NCI-H524 treated with DMSO at 0.1 percent for 48 hours (cell line): ENCODE results near the gene PRR12.

ENCODE experiments used
- DNase-seq: peaks from one replicate; lab custom pipeline; 2025; lab: John Stamatoyannopoulos, UW

Gene PRR12, protein sequence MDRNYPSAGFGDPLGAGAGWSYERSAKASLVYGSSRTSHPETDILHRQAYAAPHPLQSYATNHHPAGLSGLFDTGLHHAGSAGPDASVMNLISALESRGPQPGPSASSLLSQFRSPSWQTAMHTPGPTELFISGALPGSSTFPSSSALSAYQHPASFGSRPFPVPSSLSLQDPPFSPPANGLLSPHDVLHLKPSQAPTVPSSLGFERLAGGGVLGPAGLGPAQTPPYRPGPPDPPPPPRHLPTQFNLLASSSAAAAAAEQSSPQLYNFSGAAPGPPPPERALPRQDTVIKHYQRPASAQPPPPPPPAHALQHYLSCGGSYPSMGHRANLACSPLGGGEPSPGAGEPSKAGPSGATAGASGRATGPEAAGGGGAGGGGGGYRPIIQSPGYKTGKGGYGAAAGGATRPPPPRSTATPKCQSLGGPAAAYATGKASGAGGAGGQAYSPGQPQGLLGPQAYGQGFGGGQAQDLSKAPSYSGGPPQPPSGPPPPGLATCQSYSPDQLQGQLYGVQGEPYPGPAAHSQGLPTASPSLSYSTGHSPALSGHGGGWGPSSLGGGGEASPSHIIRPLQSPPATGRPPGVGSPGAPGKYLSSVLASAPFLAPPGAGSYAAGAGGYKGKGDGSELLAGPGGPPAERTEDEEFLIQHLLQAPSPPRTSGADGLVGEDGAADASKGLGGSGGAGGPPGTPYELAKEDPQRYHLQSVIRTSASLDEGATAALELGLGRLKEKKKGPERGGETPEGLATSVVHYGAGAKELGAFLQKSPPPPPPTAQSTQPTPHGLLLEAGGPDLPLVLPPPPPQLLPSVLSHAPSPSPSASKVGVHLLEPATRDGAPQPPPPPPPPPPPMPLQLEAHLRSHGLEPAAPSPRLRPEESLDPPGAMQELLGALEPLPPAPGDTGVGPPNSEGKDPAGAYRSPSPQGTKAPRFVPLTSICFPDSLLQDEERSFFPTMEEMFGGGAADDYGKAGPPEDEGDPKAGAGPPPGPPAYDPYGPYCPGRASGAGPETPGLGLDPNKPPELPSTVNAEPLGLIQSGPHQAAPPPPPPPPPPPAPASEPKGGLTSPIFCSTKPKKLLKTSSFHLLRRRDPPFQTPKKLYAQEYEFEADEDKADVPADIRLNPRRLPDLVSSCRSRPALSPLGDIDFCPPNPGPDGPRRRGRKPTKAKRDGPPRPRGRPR (N-terminal part only)

DNA sequence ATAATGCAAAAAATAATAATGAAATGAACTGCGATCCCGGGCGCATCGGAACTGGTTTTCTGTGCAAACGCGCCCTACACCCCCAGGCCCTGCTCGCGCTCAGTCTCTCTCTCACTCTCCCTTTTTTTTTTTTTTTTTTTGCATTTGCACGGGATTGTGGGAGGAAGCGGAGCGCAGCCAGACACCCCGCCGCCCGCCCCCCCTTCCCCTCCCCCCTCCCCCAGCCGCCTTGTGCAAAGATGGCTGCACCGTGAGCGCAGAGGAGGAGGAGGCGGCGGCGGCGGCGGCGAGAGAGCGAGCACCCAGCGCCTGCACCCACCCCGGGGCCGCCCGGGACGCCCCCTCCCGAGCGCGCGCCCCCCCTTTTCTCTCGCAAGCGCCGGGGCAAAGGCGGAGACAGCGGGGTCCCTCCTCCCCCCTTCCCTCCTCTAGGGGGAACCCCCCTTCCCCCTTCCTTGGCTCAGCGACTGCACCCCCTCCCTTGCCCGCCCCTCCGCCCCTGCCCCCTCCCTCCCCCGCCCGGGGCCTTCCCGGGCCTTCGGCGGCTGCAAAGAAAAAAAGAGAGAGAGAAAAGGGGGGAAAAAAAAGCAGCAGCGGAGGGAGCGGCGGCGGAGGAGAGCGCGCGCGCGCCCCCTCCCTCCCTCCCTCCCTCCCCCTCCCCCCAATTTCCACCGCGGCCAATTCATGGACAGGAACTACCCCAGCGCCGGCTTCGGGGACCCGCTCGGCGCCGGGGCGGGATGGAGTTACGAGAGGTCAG, at the start of gene PRR12:
Gene PRR12, plus strand, starts transcription at position 212 of the 760 bp plus-strand sequence. Its CDS starts 473 bp downstream, at position 685.
- peak; percentile 29 for DNase-seq

DNA sequence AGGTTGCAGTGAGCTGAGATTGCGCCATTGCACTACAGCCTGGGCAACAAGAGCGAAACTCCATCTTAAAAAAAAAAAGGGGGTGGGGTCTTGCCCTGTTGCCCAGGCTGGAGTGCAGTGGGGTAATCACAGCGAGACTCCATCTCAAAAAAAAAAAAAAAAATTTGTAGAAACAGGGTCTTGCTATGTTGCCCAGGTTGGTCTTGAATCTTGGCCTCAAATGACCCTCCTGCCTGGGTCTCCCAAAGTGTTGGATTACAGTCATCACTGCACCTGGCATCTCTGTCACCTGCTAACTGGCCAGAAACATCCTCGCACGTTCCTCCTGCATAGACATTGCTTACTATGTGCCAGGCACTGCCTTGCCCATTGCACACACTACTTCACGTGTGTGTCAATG, 49.1 kb upstream of the PRR12 start:
- DNase-seq: no peak

DNA sequence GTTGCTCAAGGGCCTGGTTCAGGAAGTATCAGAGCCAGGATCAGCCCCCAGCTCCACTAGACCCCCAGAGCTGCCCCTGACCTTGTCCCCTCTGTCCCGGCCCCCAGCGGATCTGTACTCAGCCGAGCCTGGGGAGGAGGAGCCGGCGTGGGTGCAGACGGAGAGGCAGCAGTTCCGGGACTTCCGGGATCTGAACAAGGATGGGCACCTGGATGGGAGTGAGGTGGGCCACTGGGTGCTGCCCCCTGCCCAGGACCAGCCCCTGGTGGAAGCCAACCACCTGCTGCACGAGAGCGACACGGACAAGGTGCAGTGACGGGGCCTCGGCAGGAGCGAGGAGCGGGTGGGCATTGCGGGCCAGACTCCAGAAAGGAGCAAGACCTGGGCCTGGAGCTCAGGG, 48.5 kb upstream of the PRR12 start:
- no peak for DNase-seq

DNA sequence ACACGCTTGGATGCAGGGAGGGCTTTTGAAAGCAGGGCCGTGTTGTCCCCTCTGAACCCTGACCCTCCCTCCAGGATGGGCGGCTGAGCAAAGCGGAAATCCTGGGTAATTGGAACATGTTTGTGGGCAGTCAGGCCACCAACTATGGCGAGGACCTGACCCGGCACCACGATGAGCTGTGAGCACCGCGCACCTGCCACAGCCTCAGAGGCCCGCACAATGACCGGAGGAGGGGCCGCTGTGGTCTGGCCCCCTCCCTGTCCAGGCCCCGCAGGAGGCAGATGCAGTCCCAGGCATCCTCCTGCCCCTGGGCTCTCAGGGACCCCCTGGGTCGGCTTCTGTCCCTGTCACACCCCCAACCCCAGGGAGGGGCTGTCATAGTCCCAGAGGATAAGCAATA, 48.0 kb upstream of the PRR12 start:
- no peak for DNase-seq

DNA sequence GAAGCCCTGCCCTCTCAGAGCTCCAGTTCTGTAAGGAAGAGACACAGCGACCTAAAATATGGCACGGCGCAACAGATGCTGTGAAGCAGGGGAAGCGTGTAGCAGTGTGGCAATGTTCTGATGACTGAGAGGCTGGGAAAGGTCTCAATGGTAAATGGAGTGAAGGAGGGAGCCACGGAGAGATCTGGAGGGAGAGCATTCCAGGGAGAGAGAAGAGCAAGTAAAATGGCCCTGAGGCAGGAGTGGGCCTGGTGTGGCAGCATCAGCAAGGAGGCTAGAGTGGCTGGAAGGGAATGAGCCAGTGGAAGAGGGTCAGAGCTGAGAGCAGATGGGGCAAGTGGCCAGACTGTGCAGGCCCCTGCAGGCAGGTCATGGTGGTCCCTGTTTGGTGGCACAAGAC, 46.8 kb upstream of the PRR12 start:
- DNase-seq: no peak

DNA sequence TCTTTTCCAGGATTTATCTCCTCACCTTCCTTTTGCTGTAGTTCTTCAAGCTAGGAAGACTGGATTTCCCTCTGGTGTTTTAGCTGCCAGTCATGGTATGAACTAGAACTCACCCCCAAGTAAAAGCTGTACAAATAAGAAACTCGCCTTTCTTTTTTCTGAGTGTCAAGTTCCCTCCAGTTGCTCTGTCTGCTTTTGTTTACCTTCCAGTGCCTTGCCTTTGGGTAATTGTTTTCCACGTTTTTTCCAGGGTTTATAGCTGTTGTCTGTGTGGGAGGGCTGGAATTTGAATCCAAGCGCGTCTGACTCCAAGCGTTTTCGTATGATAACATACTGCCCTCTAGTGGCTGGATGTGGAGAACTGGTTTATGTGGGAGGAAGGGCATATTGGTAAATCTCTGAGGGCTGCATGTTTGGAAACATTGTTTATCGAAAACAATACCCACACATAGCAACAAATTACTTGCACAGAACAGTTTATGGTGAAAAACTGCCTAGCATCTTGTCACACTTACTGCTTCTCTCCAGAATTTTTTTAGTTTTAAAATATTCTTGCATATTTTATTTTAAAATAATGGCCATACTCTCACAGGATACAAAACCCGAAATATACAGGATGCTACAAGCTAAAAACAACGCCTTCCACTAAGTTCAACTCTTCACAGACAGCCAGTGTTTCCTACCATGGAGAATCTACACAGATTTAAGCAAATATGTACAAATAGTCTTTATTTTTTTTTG, 44.0 kb upstream of the PRR12 start:
- DNase-seq: no peak

DNA sequence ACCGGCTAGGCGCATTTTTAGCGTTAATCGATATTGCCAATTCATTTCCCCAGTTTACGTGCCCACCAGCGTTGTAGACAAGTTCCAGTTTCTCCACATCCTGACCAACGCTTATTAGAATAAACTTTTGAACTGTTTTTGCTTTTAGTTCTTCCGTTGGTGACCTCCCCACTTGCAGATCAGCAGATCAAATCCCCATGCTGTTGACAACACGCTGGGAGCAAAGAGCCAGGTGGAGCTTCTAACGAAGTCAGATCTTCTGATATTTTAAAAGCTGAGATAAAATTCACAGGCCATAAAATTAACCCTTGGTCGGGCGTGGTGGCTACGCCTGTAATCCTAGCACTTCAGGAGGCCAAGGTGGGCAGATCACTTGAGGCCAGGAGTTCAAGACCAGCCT, 41.9 kb upstream of the PRR12 start:
- DNase-seq: no peak

DNA sequence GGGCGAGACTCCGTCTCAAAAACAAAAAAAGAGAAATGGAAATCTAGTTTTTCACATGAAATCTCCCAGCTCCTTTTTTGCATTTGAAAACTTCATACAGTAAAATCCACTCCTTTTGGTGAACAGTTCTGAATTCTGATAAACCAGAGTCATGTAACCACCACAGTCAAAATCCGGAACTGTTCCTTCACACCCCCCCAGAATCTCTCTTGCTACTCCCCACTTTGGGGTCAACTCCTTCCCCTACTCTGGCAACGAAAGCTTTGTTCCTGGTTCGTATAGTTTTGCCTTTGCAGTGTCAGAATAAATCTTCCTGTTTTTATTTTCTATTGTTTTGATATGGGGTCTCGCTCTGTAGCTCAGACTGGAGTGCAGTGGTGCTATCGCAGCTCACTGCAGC, 39.5 kb upstream of the PRR12 start:
- DNase-seq: no peak

DNA sequence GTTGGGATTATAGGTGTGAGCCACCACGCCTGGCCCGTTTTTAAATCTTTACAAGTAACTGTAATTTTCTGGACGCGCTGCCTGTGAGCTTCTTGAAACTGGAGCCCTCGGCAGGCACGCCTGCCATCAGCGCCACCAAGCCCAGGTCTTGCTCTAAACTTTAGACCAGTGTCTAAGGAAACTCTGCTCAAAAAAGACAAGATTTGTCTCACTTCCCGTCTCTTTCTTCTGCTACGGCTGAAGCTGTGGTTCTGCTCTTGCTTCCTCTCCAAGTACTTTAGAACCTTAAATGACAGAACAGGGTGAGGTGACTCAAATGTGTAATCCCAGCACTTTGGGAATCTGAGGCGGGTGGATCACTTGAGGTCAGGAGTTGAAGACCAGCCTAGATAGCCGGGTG, 38.2 kb upstream of the PRR12 start:
- DNase-seq: no peak

DNA sequence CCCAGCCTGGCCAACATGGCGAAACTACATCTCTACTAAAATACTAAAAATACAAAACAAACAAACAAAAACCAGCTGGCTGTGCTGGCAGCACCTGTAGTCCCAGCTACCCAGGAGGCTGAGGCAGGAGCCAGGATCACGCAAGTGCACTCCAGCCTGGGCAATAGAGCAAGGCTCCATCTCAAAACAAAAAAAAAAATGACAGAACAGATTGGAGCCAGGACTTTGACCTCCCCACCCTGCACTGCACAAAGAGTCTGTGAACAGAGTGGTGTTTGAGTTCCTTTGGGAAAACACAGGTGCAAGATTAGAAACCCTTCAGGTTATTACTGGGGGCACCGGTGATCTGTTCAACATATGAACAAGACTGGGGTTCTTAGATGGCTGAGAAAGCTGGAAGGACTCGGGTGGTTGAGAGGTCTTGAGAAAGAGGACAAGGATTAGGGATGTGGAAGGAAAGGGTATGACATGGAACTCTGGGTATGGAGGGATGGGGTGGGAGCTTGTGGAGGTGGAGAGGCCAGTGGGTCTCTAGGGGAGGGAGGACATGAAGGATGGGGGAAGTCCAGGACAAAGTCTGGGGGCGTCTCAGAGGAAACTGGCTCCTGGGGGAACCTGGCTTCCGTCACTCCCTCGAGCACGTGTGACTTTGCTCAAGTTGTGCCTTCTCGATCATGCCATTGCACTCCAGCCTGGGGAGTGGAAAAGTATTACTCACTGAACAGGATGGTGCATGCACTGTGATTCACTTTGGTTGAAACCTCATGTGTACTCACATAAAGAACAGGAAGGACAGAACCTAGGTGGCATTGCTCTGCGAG, 37.3 kb upstream of the PRR12 start:
- DNase-seq: no peak

DNA sequence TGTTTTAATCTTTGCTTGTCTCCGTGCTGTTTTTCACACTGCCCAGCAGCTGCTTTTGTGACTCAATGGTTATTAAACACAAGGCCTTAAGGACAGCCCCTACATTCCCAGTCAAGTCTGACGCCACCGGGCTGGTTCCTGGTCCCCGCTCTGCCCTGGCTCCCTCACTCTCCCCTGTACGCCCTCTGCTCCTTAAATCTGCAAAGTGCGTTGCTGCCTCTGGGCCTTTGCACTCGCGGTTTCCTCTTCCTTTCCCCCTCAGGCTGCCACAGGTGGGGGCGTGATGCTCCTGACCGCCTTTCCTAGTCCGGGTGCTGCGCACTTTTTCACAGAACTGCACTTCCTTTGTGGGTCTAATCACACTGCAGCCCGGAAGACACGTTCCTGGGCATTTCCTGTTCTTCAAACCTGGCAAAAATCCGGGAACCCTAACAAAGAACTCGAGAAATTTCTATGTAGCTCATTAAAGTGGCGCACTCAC, 36.2 kb upstream of the PRR12 start:
- DNase-seq: no peak

DNA sequence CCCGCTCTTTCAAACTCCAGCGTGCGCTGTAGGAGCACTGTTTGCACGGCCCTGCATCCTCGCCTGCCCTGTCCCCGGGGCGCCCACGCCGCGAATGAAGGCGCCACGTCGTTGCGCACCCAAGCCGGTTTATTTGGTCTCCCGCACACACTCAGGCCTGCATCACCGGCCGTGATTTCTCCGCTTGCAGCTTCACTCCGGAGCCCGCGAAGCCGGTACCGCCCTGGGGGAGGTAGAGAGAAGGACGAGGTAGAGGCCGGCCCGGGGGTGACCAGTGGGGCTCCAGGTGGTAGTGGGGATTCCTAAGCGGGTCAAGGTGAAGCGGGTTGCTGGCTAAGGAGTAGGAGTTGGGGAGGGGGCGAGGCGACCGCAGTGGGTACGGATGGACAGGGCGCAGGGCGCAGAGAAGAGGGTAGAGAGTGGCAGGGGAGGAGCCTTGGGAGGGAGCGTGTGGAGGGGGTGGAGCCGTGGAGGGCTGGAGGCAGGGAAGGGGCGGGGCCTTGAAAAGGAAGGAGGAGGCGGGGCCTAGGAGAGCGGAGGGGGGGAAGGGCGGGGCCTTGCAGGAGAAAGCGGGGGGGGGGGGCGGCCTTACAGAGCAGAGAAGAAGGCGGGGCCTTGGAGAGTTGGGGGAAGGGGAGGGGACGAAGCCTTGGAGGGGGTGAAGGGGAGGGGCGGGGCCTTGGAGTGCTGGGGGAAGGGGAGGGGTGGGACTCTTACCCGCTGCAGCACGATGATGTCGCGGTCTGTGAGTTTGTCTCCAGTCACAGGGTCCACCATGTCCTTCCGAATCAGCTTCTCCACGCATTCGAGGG, 35.2 kb upstream of the PRR12 start:
- no peak for DNase-seq

DNA sequence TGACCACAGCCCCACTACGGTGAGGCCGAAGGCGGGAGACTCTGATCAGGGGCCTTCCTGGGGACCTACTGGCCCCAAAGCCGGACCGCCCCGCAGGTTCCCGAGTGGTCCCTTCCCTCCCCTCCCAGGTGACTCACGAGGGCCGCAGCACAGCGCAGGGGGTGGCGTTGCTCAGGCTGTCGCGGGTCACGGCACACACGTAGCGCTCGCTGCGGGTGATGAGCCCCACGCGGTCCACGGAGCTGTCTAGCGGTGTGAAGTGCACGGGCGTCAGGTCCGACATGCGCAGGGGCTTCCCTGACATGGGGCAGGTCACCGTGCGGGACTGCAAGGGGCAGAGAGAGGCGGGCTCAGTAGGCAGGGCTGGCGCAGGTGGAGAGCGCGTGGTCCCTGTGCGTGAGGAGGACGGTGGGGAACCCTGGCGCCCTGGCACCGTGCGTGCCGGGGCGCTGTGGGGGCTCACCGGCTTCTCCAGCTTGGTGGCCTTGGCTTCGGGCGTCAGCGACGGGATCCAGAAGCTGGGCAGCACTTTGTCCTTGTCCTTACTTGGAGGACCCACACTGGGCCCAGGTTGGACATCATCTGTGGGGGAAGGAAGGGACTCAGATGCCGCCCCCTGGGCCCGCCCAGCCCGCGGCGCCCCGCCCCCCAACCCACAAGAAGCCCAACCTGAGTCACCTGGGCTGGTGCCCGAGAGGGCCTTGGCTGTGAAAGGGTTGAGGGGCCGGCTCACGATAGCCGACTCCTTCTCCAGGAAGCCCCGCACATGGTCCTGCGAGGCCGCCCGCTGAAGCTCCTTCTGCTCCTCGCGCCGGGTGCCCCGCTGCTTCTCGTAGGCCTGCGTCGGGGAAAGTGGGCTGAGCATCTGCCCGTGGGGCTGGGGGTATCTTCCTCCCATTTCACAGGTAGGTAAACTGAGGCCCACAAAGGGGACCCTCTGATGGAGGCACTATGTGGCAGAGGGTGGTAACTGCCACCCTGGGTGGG, 34.3 kb upstream of the PRR12 start:
- DNase-seq: no peak

DNA sequence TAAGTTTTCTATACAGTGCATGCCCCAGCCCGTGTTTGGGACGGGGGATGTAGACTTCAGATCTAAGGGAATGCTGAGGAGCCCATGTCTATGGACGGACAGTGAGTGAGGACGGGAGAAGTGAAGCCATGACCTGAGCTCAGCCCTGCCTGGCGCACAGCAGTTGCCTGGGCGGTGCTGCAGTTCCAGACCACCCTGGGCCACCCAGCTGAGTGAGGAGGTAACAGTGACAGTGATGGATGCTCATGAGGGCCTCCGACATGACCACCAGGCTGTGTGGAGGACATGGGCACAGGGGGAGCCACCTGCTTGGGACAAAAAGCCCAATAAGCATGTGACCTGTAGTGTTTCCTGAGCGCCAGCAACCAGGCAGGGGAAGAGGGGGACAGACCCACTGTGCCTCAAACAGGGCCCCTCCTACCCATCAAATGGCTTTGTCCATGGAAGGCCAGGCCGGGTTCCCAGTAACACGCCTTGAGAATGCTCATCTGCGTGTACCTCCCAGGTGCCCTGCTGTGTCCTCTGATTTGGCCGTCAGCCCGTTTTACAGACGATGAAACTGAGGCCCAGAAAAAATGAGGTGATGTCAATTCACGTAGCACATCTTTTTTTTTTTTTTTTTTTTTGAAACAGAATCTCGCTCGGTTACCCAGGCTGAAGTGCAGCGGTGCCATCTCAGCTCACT, 33.2 kb upstream of the PRR12 start:
- DNase-seq: no peak

DNA sequence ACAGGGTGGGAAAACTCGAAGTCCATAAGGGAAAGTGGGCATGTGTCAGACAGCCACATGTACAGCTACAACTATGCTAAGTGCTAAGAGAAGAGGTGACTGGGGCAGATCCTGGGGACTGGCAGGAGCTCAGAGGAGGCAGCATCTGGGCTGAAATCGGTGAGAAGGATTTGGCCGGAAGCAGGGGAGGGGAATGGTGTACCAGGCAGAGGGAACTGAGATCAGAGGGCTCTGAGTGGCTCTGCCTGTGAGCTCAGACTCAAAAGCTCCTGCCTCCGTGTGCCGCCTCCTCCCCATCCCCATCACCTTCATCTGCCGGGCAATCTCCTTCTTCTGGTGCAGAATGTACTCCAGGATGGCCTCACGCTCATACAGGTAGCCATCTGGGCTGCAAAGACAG, 32.4 kb upstream of the PRR12 start:
- DNase-seq: no peak

DNA sequence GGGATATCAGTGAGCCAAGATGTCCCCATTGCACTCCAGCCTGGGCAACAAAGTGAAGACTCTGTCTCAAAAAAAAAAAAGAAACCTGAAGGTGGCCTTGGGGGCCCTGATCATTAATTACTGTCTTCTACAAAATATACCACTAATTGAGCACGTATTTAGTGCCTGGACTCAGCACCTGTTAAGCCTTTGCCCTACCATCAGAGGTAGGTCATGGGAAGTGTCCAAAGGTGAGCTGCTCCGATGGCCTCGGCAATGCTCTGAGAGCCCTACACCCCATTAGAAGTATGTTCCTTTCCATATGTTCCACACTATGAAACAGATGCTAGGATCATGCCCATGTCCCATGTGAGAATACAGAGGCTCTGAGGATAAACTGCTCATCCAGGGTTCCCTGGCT, 31.5 kb upstream of the PRR12 start:
- DNase-seq: no peak

DNA sequence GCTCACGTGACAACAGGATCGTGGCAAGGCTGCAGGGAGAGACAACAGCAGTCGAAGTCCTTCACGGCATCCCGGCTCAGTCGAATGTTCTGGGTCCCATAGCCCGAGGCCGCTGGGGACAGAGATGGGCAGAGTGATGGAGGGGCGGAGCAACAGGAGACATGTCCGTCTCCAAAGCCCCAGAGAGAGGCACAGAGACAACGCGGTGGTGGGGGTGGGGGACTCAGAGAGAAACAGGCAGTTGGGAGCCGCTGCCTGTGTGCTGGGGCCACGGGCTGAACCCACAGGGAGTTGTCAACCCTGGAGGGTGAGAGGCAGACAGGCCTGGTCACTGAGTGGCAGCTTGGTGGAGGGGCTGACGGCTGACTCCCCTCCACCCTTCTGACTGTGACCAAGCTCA, 31.1 kb upstream of the PRR12 start:
- no peak for DNase-seq
